DND-41 (cell line): Measurements from ENCODE around the gene IFI27L2.

Experiments used
- ATAC-seq: fragments of 200-7000 bp; cut with Tn5 transposase; 3 replicates; pipeline ENCODE4 v1.9.1; 2021; ENCODE audit warnings: low read depth; ENCODE audit not compliant: insufficient read depth
- DNase-seq: peaks from one replicate; pipeline ENCODE4 v3.0.0-alpha.2; 2020
- H2AFZ ChIP-seq: 2 replicates; pipeline ENCODE4 v1.6.0; 2012; ENCODE audit warnings: low read depth, low read length
- H3K27ac ChIP-seq: 2 replicates; pipeline ENCODE4 v1.5.1; 2012; ENCODE audit warnings: low read length, inconsistent platforms
- H3K27me3 ChIP-seq: fragments of 200-600 bp; sonication (generic); 2 replicates; pipeline ENCODE4 v1.6.0; 2012; ENCODE audit warnings: low read length, mild to moderate bottlenecking, inconsistent platforms; ENCODE audit not compliant: insufficient read depth, poor library complexity
- H3K36me3 ChIP-seq: 2 replicates; pipeline ENCODE4 v1.5.1; 2012; ENCODE audit warnings: low read length, inconsistent platforms; ENCODE audit not compliant: insufficient read depth
- H3K4me1 ChIP-seq: 2 replicates; pipeline ENCODE4 v1.5.1; 2012; ENCODE audit warnings: mild to moderate bottlenecking, low read length; ENCODE audit not compliant: insufficient read depth
- H3K4me2 ChIP-seq: 2 replicates; pipeline ENCODE4 v1.6.0; 2012; ENCODE audit warnings: mild to moderate bottlenecking, moderate library complexity, low read length, inconsistent platforms; ENCODE audit not compliant: insufficient read depth
- H3K4me3 ChIP-seq, 2 experiments: fragments of 200-600 bp in 1 of 2; shearing (Covaris generic) in 1 of 2; 2 replicates each; pipeline ENCODE4 v1.5.1; 2012 to 2016; ENCODE audit warnings: inconsistent platforms in 2 of 2, low read length in 2 of 2, mild to moderate bottlenecking in 2 of 2, low read depth in 1 of 2, moderate library complexity in 1 of 2
- H3K79me2 ChIP-seq: 2 replicates; pipeline ENCODE4 v1.6.0; 2012; ENCODE audit warnings: low read length, inconsistent platforms; ENCODE audit not compliant: insufficient read depth
- H3K9ac ChIP-seq: 2 replicates; pipeline ENCODE4 v1.6.0; 2012; ENCODE audit warnings: low read depth, mild to moderate bottlenecking, inconsistent platforms, low read length, moderate library complexity
- H3K9me3 ChIP-seq: 2 replicates; pipeline ENCODE4 v1.5.1; 2012; ENCODE audit warnings: low read length, moderate library complexity, mild to moderate bottlenecking, inconsistent platforms; ENCODE audit not compliant: insufficient read depth, severe bottlenecking
- H4K20me1 ChIP-seq: 2 replicates; pipeline ENCODE4 v1.6.0; 2012; ENCODE audit warnings: low read length; ENCODE audit not compliant: insufficient read depth
- CTCF ChIP-seq: IDR thresholded peaks from 2 replicates; pipeline ENCODE4 v1.5.1; 2012; ENCODE audit warnings: borderline replicate concordance, low read length, moderate library complexity, mild to moderate bottlenecking; ENCODE audit not compliant: poor library complexity, severe bottlenecking; ENCODE audit errors: extremely low read depth
- EZH2 ChIP-seq: IDR thresholded peaks from 3 replicates; pipeline ENCODE4 v1.6.1; 2012; ENCODE audit warnings: borderline replicate concordance, low read depth, mild to moderate bottlenecking, moderate library complexity, low read length, inconsistent platforms; ENCODE audit not compliant: severe bottlenecking

The IFI27L2 gene

GRCh38 chr14:94175747-94176146 is 46.3 kb upstream of the IFI27L2 start:
- Histone ChIP-seq H3K27ac (no peak overlapping the region), H3K4me2 (no peak overlapping the region)
- no peak for TF ChIP-seq EZH2
- TF ChIP-seq CTCF = no peak

GRCh38 chr14:94175011-94175745 is 45.8 kb upstream of the IFI27L2 start:
- Histone ChIP-seq H3K27me3 (peaks cover 8% of the 10 kb centered on the region), H3K27ac (no peak overlapping the region), H2AFZ (no peak overlapping the region), H3K4me3 (no peak overlapping the region), H4K20me1 (no peaks in the 10 kb centered on the region), H3K4me1 (peaks cover 12% of the 10 kb centered on the region), H3K9me3 (no peaks in the 10 kb centered on the region), H3K4me2 (no peak overlapping the region), H3K36me3 (no peaks in the 10 kb centered on the region), H3K9ac (no peak overlapping the region), H3K79me2 (no peaks in the 10 kb centered on the region)
- TF ChIP-seq CTCF (no peak), EZH2 (no peak)
- DNase-seq = no peak
- no peak for ATAC-seq

More at GRCh38 chr14:94175747-94176146, 46.3 kb upstream of the IFI27L2 start:
- no peak for ATAC-seq
- no peaks in the 10 kb centered on the region for H4K20me1 ChIP-seq
- no peak overlapping the region for H3K9ac ChIP-seq
- no peak for DNase-seq
- H3K36me3 ChIP-seq = no peaks in the 10 kb centered on the region
- no peak overlapping the region for H3K4me3 ChIP-seq
- H3K79me2 ChIP-seq = no peaks in the 10 kb centered on the region
- peaks cover 16% of the 10 kb centered on the region for H3K4me1 ChIP-seq
- H3K9me3 ChIP-seq = no peaks in the 10 kb centered on the region
- H3K27me3 ChIP-seq = peaks cover 8% of the 10 kb centered on the region
- H2AFZ ChIP-seq = no peak overlapping the region

GRCh38 chr14:94174604-94175010 is 45.2 kb upstream of the IFI27L2 start:
- H3K4me3 ChIP-seq = peak overlapping the region in 1 of 2 experiments; percentile 42; a peak in 1 of 4 replicates
- no peak for ATAC-seq
- TF ChIP-seq EZH2 (no peak), CTCF (no peak)
- no peaks in the 10 kb centered on the region for H3K36me3 ChIP-seq
- DNase-seq = no peak
- peaks cover 8% of the 10 kb centered on the region for H3K27me3 ChIP-seq
- peak overlapping the region; percentile 55 for H3K4me2 ChIP-seq
- H3K9me3 ChIP-seq = no peaks in the 10 kb centered on the region
- H3K79me2 ChIP-seq = no peaks in the 10 kb centered on the region
- no peak overlapping the region for H2AFZ ChIP-seq
- no peak overlapping the region for H3K27ac ChIP-seq
- peaks cover 12% of the 10 kb centered on the region for H3K4me1 ChIP-seq
- H4K20me1 ChIP-seq = no peaks in the 10 kb centered on the region
- H3K9ac ChIP-seq = peak overlapping the region; percentile 29; the same call in 1 of the 2 replicates
